Measurements from ENCODE around the gene CREB5.

GRCh38 chr7:28682801-28683200 is 270.5 kb downstream of the CREB5 start:
- TF ChIP-seq CTCF (conservative IDR thresholded peaks at IDR 0.05; ENCODE audit: low read depth in 2 of 2) (no peak), REST (IDR thresholded peaks at IDR 0.05; ENCODE audit: unreplicated experiment) (no peak), POLR2AphosphoS5 (IDR thresholded peaks at IDR 0.05; ENCODE audit: low read depth) (no peak)
